Lung microvascular endothelial cell (primary cell): ENCODE measurements around the gene DLL4. TPM values are rescaled to one million over a fixed set of nuclear protein-coding genes. Genes with fewer than 3 reads are reported as not detected.

Experiments
- DNase-seq, 2 donors: peaks; one replicate each; pipeline versions ENCODE4 v3.0.0 to v3.0.0-alpha.2; 2010; ENCODE audit warnings: low read depth in 2 of 2
- total RNA-seq: library from RNA; depleted of rRNA; stranded (reverse); fragments of >200 nt; gene quantifications from 2 replicates; pipeline ENCODE4 v1.2.1, GENCODE V29; 2014

Gene DLL4
- total RNA-seq, 1 donor from 2014 or later = 48.0 TPM

GRCh38 chr15:40906091-40906990, 22.8 kb upstream of the DLL4 start:
- peak; percentile 95 to 99 for DNase-seq

GRCh38 chr15:40906991-40907802, 21.9 kb upstream of the DLL4 start:
- peak; percentile 87 to 90 for DNase-seq

- DNase-seq = no peak
Measured at GRCh38 chr15:40908095-40908494, 21.0 kb upstream of the DLL4 start.

GRCh38 chr15:40909662-40910630, 19.2 kb upstream of the DLL4 start:
- DNase-seq = peak in 1 of 2 donors; percentile 41

GRCh38 chr15:40911141-40911540, 18.0 kb upstream of the DLL4 start:
- DNase-seq = no peak

GRCh38 chr15:40911693-40912092, 17.4 kb upstream of the DLL4 start:
- no peak for DNase-seq

GRCh38 chr15:40912478-40912877, 16.7 kb upstream of the DLL4 start:
- DNase-seq = no peak

- no peak for DNase-seq
Measured at GRCh38 chr15:40914013-40914412, 15.1 kb upstream of the DLL4 start.

- peak in 1 of 2 donors; percentile 21 for DNase-seq
Measured at GRCh38 chr15:40914486-40914885, 14.7 kb upstream of the DLL4 start.

GRCh38 chr15:40915116-40915661, 14.0 kb upstream of the DLL4 start:
- peak; percentile 17 to 48 for DNase-seq

GRCh38 chr15:40915679-40916078, 13.5 kb upstream of the DLL4 start:
- no peak for DNase-seq

- no peak for DNase-seq
Measured at GRCh38 chr15:40917585-40917984, 11.6 kb upstream of the DLL4 start.

- peak; percentile 59 to 60 for DNase-seq
Measured at GRCh38 chr15:40918146-40918798, 10.9 kb upstream of the DLL4 start.

- DNase-seq = peak; percentile 42 to 76
Measured at GRCh38 chr15:40918799-40919392, 10.2 kb upstream of the DLL4 start.

GRCh38 chr15:40921949-40922607, 7.1 kb upstream of the DLL4 start:
- DNase-seq = no peak

GRCh38 chr15:40922608-40923005, 6.5 kb upstream of the DLL4 start:
- no peak for DNase-seq

GRCh38 chr15:40923551-40923950, 5.6 kb upstream of the DLL4 start:
- DNase-seq = peak in 1 of 2 donors; percentile 43

GRCh38 chr15:40925495-40925862, 3.7 kb upstream of the DLL4 start:
- DNase-seq = no peak

GRCh38 chr15:40925863-40926658, 3.1 kb upstream of the DLL4 start:
- DNase-seq = no peak
